Measurements from ENCODE around the gene TRMT1. TPM values are rescaled to one million over a fixed set of nuclear protein-coding genes. Genes with fewer than 3 reads are reported as not detected.

TRMT1 gene
- polyA plus RNA-seq, 3 donors: 14.5 to 94.7 (median 14.5) TPM

- Histone ChIP-seq H3K4me2 (replicated peaks; ENCODE audit: extremely low read depth, low read length, poor library complexity, severe bottlenecking) (no peak overlapping the region), H3K4me3 (replicated peaks in 1 of 3; ENCODE audit: low read depth in 2 of 3, low read length in 3 of 3) (no peak overlapping the region), H3K9ac (ENCODE audit: insufficient read depth, low read length, poor library complexity, severe bottlenecking) (no peak overlapping the region), H4K20me1 (ENCODE audit: insufficient read depth, low read length) (no peaks in the 10 kb centered on the region), H3K36me3 (replicated peaks in 1 of 2; ENCODE audit: control insufficient read depth in 1 of 2, insufficient read depth in 2 of 2, low read length in 2 of 2) (no peaks in the 10 kb centered on the region), H3K27me3 (ENCODE audit: control insufficient read depth in 2 of 2, insufficient read depth in 2 of 2, low read length in 2 of 2) (peaks cover 0 to 12% of the 10 kb centered on the region in 2 donors), H3K27ac (ENCODE audit: low read depth in 1 of 2, low read length in 2 of 2) (no peak overlapping the region), H3K4me1 (ENCODE audit: control insufficient read depth in 1 of 2, insufficient read depth in 2 of 2, low read length in 2 of 2) (peaks cover 13 to 16% of the 10 kb centered on the region in 2 donors), H3K9me3 (replicated peaks in 1 of 2; ENCODE audit: control insufficient read depth in 1 of 2, insufficient read depth in 1 of 2, low read length in 2 of 2) (no peaks in the 10 kb centered on the region), H2AFZ (ENCODE audit: insufficient read depth, low read depth, low read length, poor library complexity, severe bottlenecking) (no peak overlapping the region), H3K79me2 (ENCODE audit: insufficient read depth, low read length) (no peaks in the 10 kb centered on the region)
- TF ChIP-seq CTCF (IDR thresholded peaks at IDR 0.05): no peak
- Mint-ChIP-seq H3K9me3 (peaks cover 0 to 2% (median 0%) of the 10 kb centered on the region in 7 donors), H3K27ac (no peak overlapping the region), H3K4me1 (peaks cover 12% of the 10 kb centered on the region), H3K27me3 (ENCODE audit: low read depth in 3 of 3) (peaks cover 7 to 17% (median 13%) of the 10 kb centered on the region in 3 donors), H3K4me3 (no peak overlapping the region), H3K36me3 (no peaks in the 10 kb centered on the region)
- intact Hi-C loops (cut with micrococcal nuclease): no loop called here
- DNase-seq: no peak
- WGBS (ENCODE audit: insufficient coverage): 98% methylated on average over 5 of the region's 6 CpGs
Measured at GRCh38 chr19:13064092-13064489, 52.4 kb downstream of the TRMT1 start.

DNA sequence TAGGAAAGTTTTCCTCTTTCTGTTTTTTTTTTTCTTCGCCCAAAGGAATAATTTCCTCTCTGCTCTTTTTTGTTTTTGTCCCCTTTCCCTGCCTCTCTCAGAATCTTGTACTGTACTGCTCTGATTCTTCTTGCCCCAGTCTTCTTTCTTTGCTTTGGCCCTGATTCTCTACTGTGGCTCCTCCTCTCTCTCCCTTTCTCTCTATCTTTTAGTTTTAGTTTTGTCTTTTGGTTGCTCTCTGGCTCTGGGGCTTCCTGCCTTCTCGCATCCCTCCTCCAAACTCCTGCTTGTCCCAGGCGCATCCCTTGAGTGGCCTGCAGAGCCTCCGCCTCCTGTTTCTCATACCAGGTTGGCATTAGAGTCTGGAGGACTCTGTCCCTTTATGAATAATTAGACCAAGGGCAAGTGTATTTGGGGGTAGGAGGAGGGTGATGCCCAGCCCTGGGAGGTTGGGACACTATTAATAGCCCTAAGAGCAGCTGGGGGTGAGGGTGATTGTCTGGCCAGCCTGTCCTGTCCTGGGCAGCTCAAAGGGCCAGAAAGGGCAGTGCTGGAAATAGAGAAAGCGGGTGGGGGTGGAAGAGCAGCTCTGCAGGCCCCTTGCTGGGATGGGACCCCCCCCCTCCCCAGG lies 53.0 kb downstream of the TRMT1 start:
- DNase-seq: no peak
- Histone ChIP-seq H3K9me3 (replicated peaks in 1 of 2; ENCODE audit: control insufficient read depth in 1 of 2, insufficient read depth in 1 of 2, low read length in 2 of 2) (no peaks in the 10 kb centered on the region), H3K79me2 (ENCODE audit: insufficient read depth, low read length) (no peaks in the 10 kb centered on the region), H3K4me2 (replicated peaks; ENCODE audit: extremely low read depth, low read length, poor library complexity, severe bottlenecking) (no peak overlapping the region), H3K4me3 (replicated peaks in 1 of 3; ENCODE audit: low read depth in 2 of 3, low read length in 3 of 3) (no peak overlapping the region), H2AFZ (ENCODE audit: insufficient read depth, low read depth, low read length, poor library complexity, severe bottlenecking) (no peak overlapping the region), H3K27me3 (ENCODE audit: control insufficient read depth in 2 of 2, insufficient read depth in 2 of 2, low read length in 2 of 2) (peaks cover 0 to 12% of the 10 kb centered on the region in 2 donors), H3K36me3 (replicated peaks in 1 of 2; ENCODE audit: control insufficient read depth in 1 of 2, insufficient read depth in 2 of 2, low read length in 2 of 2) (no peaks in the 10 kb centered on the region), H4K20me1 (ENCODE audit: insufficient read depth, low read length) (no peaks in the 10 kb centered on the region), H3K4me1 (ENCODE audit: control insufficient read depth in 1 of 2, insufficient read depth in 2 of 2, low read length in 2 of 2) (peaks cover 13 to 16% of the 10 kb centered on the region in 2 donors), H3K9ac (ENCODE audit: insufficient read depth, low read length, poor library complexity, severe bottlenecking) (no peak overlapping the region), H3K27ac (ENCODE audit: low read depth in 1 of 2, low read length in 2 of 2) (no peak overlapping the region)
- whole genome bisulfite sequencing (ENCODE audit: insufficient coverage): 83% methylated on average over 1 of the region's 5 CpGs
- Mint-ChIP-seq H3K27ac (peak overlapping the region in 1 of 7 donors; percentile 20), H3K4me1 (peaks cover 12% of the 10 kb centered on the region), H3K27me3 (ENCODE audit: low read depth in 3 of 3) (peaks cover 5 to 17% (median 13%) of the 10 kb centered on the region in 3 donors), H3K36me3 (no peaks in the 10 kb centered on the region), H3K4me3 (no peak overlapping the region), H3K9me3 (peaks cover 0 to 2% (median 0%) of the 10 kb centered on the region in 7 donors)
- no peak for TF ChIP-seq CTCF (IDR thresholded peaks at IDR 0.05)
- intact Hi-C loops (cut with micrococcal nuclease): no loop called here

Measured in CD14-positive monocyte (primary cell).